NCI-H1436 treated with DMSO at 0.1 percent for 48 hours (cell line): Measurements from ENCODE around the gene LELP1.
"Not testable (repeated sequence)": the region's sequence is repeated elsewhere in the genome, so short reads cannot be mapped to it uniquely, and the experiment has no call there.

Source experiments
- DNase-seq: peaks from one replicate; lab custom pipeline; 2025; lab: John Stamatoyannopoulos, UW

LELP1 gene

DNA sequence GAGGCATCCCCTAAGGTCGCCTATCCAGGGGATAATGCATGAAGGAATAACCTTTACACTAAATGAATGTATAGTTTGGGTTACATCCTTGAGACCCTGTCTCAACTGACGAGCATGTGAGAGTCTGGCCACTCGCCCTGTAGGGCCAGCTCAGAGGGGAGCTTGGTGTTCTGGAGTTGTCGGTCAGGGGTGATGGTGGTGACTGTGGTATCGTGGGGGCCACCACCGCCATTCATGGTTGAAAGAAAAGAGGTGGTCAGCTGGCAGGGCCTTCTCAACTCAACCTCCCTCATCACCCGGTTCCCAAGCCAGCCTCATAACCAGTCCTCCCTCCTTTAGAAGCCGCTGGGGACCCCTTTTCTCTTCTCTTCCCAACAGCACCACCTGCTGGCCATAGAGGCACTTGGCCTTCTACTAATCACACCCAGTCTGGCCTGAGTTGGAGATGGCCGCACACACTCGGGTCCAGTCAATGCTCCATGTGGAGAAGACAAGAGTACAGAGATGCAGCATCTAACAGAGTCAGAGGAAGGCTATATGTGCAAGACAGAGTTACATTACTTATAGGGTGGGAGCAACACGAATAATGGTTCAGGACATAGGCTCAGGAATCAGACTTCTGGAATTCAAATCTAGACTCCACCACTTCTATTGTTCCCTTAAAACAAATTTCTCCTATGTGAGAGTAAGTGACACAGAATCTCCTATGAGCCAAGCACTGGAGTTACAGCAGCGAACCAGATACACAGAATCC is 26.0 kb downstream of the LELP1 start:
- DNase-seq = not testable (repeated sequence)

- DNase-seq = no peak
These were observed 28.1 kb downstream of the LELP1 start for GRCh38 chr1:153231363-153231762.

GRCh38 chr1:153231785-153232184 is 28.6 kb downstream of the LELP1 start:
- DNase-seq = no peak

DNA sequence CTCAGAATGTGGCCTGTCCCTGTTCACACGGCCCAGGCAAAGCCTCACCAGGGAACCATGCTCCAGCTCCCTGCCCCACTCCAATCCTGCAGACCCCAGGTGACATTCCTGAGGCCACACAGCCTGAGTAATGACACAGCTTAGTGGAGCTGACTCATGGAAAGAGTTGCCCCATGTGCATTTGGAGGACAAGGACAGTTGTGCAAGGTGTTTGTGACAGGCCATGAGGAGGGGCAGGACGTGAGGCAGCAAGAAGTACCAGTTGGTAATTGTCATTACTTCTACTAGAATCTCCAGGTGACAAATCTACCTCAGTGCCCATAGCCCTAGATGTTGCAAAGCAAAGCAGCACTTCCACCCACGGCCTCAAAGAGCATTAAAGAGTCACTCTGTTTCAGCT is 29.3 kb downstream of the LELP1 start:
- no peak for DNase-seq

GRCh38 chr1:153233448-153233847 is 30.2 kb downstream of the LELP1 start:
- no peak for DNase-seq

DNA sequence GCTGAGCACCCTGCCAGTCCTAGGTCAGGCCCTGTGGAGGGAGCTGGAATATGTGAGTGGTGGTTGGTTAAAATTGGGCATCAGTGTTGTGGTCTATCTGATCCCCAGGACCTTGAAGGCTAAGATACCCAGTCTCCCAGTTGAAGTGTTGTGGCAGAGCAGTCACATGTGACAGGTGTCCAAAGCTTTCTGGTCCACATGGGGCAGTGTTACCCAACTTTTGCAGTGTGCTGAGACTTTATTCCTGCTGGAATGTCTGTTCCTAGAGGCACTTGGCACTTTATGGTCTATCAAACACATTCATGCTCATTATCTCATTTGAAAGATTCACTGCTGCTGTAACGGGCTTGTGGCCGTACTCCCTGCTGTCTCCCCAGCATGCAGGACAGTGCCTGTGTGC is 35.3 kb downstream of the LELP1 start:
- no peak for DNase-seq

DNA sequence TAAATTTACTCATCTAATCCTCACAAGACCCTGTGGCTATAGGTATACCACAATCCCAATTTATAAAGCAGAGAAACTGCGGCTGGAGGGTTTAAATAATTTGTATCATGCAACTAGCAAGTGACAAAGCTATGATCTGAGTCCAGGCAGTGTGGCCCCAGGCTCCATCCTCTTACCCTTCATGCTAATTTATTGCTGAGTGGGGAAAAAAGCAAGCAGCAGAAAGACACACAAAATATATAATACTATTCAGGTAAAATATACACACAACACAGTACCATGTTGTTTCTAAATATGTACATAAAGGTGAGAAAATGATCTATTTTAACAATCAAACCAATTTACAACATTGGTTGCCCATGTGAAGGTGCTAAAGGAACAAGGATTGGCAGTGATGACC is 38.9 kb downstream of the LELP1 start:
- DNase-seq = no peak

- no peak for DNase-seq
These were observed 42.2 kb downstream of the LELP1 start for GRCh38 chr1:153245466-153245865.

GRCh38 chr1:153246018-153246417 is 42.8 kb downstream of the LELP1 start:
- no peak for DNase-seq

DNA sequence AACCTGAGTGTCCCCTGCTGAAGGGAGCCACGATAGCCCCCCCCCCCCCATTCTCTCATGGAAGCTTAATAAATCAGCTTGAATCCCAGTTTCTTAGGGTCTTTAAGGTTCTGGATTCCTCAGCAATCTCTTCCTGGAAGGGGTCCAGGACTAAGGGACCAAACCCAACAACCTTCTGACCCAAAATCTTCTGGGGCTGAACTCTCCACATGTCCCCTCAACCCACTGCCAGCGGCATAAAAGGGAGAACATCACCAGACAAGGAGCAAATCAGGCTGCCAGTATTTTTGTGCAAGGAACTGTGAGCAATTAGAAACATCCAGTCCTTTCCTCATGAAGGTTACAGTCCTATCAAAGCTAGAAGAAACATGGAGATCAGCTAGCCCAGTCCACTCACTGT is 43.6 kb downstream of the LELP1 start:
- DNase-seq = no peak

GRCh38 chr1:153248176-153248879 is 45.1 kb downstream of the LELP1 start:
- DNase-seq = no peak

GRCh38 chr1:153250166-153250565 is 46.9 kb downstream of the LELP1 start:
- no peak for DNase-seq

DNA sequence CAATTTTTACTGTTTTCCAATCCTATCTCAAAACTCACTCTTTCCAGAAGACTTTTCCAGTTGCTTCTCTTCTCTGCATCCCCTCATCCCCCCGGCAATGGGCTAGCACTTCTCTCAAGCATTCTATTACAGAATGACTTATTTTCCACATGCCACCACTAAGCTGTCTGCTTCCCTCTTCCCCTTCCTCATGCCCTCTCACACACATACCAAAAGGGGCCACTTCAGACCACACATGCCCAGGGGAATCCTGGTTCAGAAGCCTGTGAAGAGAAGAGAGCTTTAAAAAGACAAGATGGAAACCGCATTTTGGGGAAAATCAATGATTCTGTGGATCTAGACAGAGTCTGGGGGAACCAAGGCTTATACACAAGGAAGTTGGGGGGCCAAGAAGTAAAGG is 47.9 kb downstream of the LELP1 start:
- no peak for DNase-seq

GRCh38 chr1:153251562-153251961 is 48.3 kb downstream of the LELP1 start:
- no peak for DNase-seq

- no peak for DNase-seq
These were observed 48.8 kb downstream of the LELP1 start for GRCh38 chr1:153251988-153252387.

DNA sequence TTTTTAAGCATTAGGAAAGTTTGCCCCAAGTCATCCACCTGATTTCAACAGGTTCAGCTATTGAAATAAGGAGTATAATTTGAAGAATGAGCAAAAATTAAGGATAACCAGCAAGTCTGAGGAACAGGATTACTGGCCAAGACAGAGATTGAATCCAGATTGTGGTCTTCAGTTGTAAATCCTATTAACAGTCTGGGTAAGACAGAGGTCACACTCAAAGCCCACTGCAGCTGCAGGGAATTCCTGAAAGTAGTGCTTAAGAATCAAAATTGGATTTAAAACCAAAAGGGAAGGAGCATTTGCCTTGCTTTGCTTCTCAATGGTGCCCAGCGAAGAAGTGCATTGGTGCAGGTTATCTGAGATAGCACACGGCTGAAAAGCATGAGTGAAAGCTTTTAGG is 49.8 kb downstream of the LELP1 start:
- DNase-seq = no peak

GRCh38 chr1:153253693-153254092 is 50.5 kb downstream of the LELP1 start:
- DNase-seq = no peak
